LNCAP (cell line): ENCODE data around the gene KRT86.

ENCODE experiments used
- CTCF ChIP-seq: fragments of 450-650 bp; IDR thresholded peaks from 2 replicates; pipeline ENCODE4 v1.5.1; 2017; ENCODE audit warnings: mild to moderate bottlenecking

KRT86 gene

GRCh38 chr12:52307836-52308805 is 33.7 kb downstream of the KRT86 start:
- TF ChIP-seq CTCF = no peak

GRCh38 chr12:52308806-52309425 is 34.5 kb downstream of the KRT86 start:
- no peak for TF ChIP-seq CTCF

GRCh38 chr12:52310622-52311284 is 36.3 kb downstream of the KRT86 start:
- no peak for TF ChIP-seq CTCF

- no peak for TF ChIP-seq CTCF
Observed at GRCh38 chr12:52311285-52311648, 36.8 kb downstream of the KRT86 start.

- no peak for TF ChIP-seq CTCF
Observed at GRCh38 chr12:52312086-52312485, 37.6 kb downstream of the KRT86 start.

GRCh38 chr12:52313461-52313860 is 39.0 kb downstream of the KRT86 start:
- no peak for TF ChIP-seq CTCF

GRCh38 chr12:52313926-52314325 is 39.5 kb downstream of the KRT86 start:
- TF ChIP-seq CTCF = no peak
